Stimulated activated CD8-positive, alpha-beta memory T cell treated with anti-CD3 and anti-CD28 coated beads, Interleukin-12 subunit alpha, Interleukin-12 subunit beta, amount 100 ng/mL, for 4 hours (primary cell): ENCODE measurements around the gene RB1.
"Not testable (repeated sequence)": the region's sequence is repeated elsewhere in the genome, so short reads cannot be mapped to it uniquely, and the experiment has no call there.

Experiments
- DNase-seq: peaks from one replicate; pipeline ENCODE4 v3.0.0-alpha.2; 2020; ENCODE audit warnings: low read depth

RB1 gene

DNA sequence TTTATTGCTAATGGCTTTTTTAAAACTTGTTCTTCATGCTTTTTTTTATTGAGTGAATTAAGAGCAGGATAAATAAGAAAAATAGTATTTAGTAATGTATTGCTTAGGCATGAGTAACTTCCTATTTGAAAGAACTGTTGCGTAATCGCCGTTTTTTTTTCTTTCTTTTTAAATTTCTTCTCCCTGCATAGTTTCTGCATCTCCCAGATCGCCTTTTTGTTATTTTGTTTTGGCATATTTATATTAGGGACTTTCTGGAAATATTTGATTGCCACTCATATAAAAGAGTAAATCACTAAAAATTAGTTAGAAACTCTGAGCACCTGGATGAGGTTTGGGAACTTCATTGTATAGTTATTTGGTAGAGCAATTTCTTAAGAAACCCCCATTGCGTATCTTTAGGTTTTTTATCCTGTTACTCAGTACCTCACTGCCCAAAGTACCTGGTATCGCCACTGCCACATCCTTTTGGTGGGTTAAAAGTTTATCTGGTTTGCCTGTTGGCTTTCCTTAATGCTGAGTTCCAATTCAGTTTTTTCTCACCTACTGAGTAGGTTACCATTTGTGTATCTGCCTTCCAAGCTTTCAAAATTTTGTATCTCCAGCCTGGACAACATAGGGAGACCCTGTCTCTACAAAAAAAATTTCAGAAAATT lies 145.5 kb downstream of the RB1 start:
- no peak for DNase-seq

DNA sequence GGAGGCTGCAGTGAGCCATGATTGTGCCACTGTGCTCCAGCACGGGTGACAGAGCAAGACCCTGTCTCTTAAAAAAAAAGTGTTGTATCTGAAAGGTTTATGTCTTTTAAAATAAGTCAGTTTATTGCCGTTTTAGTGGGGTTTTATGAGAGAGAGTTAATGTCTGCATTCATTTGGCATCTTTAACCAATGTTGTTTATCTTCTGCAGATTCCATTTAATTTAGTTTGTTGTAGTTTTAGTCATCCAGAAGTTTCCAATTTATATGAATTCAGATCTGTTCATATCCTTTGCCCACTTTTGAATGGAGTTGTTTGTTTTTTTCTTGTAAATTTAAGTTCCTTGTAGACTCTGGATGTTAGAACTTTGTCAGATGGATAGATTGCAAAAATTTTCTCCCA lies 146.1 kb downstream of the RB1 start:
- no peak for DNase-seq

DNA sequence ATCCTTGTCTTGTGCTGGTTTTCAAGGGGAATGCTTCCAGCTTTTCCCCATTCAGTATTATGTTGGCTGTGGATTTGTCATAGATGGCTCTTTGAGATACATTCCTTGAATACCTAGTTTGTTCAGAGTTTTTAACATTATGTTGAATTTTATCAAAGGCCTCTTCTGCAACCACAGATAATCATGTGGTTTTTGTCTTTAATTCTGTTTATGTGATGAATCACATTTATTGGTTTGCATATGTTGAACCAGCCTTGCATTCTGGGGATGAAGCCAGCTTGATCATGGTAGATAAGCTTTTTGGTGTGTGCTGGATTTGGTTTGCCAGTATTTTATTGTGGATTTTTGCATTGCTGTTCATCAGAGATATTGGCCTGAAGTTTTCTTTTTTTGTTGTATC lies 147.6 kb downstream of the RB1 start:
- not testable (repeated sequence) for DNase-seq

DNA sequence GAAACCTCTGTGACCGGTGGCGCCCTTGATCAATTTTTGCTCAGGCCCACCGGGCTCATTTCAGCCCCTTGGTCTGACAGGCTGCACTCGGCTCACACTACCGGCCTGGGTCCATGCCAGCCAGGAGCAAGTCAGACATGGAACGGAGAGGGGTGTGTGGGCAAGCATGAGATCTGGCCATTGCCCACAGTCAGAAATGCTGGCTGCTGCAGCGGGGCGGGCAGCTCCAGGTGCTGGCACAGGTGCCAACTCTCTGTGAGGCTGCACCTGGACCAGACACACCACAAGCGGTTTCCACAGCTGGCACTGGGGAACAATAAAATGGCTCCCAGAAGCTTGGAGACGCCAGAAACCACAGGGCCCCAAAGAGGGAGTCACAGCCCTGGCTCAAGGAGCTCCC lies 153.0 kb downstream of the RB1 start:
- no peak for DNase-seq

DNA sequence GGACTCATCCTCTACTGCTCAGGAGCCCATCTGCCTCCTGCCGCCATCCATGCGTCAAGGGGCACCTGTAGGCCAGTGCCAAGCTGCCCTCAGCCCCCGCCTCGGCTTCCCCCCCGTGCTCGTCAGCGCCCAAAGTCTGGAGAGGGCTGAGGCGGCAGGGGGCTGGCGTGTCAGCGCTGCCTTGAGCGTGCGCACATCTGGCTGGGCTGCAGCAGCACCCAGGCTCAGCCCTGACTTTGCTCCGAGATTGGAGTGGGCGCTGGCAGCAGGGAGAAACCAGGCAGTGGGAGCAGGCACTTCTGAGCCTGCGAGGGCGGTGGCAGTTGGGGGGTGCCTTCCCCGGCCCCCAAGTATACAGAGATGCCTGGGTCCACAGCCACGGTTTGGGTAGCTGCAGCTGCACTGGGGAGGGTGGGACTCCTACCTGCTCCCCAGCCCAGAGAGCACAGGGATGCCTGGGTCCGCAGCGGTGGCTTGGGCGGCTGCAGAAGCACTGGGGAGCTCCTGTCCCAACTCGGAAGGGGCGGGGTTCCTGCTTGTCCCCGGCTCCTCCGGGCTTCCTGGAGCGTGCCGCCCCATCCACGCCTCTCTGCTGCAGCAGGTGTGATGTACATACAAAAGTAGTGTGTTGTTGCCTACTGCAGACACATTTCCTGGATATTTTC lies 154.2 kb downstream of the RB1 start:
- DNase-seq, result no peak

DNA sequence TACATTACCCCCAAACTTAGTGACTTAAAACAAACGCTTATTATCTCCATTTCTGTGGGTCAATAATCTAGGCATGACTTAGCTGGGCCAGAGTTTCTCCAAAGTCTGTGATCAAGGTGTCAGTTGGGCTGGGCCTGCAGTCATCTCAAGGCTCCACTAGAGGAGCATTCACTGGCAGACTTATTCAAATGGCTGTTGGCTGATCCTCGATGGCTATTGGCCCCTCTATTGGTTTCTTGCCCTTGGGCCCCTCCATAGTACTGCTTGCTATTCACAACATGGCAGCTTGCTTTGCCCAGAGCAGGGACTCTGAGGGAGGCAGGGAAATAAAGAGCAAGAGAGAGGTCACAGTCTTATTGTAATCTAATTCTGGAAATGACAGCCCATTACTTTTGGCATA lies 171.7 kb downstream of the RB1 start:
- no peak for DNase-seq

DNA sequence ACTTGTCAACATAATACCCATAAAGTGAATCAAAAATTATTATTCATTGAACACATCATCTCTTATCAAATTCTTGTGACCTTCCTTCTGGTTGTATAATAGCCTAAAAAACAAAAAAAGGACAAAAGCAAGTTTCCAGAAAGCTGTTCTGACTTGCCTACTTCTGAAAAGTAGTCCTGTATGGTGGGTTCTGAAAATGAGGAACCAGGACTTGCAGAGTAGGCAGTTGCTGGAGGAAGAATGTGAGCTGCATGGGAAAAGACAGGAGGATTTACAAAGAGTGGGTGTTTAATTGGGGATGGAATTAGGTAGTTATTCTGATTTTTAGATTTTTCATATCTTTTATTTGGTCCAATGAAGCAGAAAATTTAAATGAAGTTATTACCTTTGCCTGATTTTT lies 172.7 kb downstream of the RB1 start:
- no peak for DNase-seq

DNA sequence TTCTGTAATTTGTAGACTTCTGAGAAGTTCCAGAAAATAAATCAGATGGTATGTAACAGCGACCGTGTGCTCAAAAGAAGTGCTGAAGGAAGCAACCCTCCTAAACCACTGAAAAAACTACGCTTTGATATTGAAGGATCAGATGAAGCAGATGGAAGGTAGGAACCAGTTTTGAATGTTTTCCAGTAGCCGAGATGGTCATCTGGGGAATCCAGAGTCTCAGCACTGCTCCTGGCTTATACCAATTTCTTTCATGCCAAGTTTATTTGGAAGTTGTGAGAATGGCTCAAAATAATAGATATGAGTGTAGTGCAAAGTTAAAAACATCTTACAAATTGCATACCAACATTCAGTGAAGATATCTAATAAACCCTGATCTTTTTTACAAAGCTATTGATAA lies 173.1 kb downstream of the RB1 start:
- no peak for DNase-seq

DNA sequence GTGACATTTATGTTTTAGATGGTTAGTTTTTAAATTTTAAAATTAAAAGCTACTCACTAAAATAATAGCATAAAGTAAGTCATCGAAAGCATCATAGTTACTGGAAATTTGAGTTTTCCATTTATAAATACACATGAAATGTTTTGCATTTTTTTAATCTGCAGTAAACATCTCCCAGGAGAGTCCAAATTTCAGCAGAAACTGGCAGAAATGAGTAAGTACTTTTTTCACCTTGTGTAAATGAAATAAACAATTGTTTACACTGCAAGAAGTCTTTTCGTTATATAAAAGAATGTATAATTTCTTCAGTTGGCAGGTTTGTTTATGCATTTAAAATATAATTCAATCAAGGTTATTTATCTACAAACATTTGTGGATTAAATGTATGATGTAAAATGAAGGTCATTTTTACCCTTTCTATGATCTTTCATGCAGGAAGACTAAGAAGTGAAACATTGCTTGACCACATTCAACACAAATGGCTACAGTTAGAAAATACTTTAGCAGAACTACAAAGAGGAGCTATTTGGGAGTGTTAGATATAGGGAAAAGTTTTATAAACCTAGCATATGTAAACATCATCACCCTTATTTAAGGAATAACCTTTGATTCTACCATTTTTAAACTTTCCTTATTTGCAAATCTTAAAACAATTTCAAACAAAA lies 173.8 kb downstream of the RB1 start:
- no peak for DNase-seq

DNA sequence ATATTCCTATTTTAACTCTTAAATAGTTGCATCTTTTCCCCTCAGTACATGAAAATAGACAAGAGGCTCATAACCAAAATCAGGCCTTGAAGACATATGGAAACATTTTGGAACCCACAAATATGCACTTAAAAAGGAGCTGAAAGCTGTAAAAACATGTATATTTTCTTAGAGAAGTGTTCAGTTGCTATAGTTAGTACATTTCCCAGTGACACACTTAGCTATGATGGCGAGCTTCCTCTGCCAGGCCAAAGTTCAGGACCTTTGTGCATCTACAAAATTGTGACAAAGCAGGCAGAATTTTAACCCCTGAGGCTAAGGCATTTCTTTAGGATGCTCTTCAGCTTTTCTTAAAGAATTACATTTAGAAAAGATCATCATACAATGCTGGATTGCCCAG lies 174.8 kb downstream of the RB1 start:
- no peak for DNase-seq

DNA sequence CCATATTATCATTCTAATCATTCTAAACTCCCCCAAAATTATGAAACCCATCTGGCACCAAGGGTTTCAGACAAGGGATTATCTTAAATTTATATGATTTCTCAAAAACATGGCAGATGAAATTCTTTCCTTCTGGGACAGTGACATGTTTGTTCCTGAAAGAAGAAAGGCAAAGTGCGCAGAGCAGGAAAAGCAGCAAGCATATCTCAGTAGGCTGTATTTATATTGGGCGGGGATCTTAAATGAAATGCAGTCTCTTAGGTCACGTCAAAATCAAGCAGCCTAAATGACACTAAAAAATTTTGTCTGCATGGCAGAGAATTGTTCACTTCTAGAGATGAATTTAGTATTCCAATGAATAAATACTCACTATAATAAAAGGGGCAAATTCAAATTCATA lies 180.0 kb downstream of the RB1 start:
- DNase-seq, result no peak

DNA sequence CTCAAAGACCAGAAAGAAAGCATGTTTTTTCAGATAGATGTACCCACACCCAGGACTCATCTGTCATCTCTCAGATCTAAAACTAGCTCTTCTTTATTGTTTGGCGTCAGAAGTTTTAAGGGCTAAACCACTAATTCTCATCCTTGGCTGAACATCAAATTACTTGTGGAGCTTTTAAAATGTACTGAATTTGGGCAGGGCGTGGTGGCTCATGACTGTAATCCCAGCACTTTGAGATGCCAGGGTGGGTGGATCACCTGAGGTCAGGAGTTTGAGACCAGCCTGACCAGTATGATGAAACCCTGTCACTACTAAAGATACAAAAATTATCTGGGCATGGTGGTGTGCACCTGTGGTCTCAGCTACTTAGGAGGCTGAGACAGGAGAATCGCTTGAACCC lies 181.9 kb downstream of the RB1 start:
- DNase-seq, result no peak

DNA sequence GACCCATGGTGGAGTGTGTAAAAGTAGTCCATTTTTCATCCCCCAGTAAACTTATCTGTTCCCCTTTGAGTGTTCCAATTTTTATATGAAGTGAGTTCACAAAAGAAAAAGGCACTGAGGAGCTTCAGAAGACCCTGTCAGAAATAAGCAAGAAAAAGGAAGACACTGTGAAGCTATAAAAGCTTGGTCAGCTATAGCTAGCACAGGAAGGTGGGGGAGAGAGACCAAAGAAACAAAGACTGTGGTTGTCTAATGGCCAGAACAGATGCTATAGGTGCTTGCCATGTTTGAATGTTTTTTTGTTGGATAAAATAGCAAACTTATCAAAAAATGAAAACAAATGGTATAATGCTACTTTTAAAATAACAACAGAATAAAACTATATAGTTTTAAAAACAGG lies 182.8 kb downstream of the RB1 start:
- DNase-seq, result no peak

DNA sequence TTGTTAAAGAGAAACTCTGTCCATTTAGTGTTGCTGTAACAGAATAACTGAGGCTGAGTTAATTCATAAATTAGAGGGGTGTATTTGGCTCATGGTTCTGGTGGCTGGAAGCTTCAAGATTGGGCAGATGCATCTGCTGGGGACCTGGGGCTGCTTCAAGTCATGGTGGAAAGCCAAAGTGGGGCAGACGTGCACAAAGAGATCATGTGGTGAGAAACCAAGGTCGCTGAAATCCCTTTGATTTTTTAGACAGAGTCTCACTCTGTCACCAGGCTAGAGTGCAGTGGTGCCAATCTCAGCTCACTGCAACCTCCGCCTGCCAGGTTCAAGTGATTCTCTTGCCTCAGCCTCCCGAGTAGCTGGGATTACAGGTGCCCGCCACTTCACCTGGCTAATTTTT lies 183.3 kb downstream of the RB1 start:
- no peak for DNase-seq

DNA sequence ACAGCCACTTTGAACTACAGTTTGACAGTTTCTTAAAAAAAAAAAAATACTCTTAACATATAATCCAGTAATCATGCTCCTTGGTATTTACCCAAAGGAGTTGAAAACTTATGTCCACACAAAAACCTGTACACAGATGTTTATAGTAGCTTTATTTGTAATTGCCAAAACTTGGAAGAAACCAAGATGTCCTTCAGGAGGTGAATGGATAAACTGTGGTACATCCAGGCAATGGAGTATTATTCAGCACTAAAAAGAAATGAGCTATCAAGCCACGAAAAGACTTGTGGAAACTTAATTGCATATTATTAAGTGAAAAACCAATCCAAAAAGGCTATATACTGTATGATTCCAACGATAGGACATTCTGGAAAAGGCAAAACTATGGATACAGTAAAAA lies 184.4 kb downstream of the RB1 start:
- DNase-seq, result no peak

DNA sequence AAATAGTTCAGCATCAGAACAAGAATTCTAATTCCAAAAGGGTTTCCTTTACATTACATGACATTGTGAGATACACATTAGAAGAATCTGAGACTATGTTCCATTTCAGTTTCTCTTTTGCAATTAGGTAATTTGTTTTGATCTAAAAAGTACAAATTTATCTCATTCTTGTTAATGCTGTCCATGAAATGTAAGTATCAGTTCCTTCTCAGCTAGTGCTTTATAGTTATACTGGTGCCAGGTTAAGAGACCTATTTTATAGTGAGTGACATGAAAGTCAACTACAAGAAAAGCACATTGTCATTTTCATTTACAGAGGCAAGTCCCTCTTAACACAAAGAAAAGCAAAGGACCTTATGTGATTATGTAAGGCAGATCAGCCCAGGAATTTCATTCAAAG lies 185.4 kb downstream of the RB1 start:
- no peak for DNase-seq

DNA sequence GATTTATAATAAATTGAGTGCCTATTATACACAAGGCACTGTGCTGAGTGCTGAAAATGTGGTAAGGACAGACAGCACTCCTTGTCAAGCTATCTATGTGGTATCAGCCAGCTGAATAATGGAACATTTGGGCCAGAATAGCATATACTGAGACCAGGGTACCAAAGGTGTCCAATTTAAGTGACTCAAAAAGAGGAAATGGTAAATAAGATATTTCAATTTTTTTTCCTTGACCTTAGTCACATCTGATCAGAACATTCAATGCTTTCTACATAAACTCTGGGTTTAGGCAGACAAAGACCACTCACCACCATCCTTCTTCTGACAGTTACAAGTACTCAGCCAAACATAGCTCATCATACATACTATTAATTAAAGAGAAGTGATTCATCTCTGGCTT lies 186.1 kb downstream of the RB1 start:
- no peak for DNase-seq

DNA sequence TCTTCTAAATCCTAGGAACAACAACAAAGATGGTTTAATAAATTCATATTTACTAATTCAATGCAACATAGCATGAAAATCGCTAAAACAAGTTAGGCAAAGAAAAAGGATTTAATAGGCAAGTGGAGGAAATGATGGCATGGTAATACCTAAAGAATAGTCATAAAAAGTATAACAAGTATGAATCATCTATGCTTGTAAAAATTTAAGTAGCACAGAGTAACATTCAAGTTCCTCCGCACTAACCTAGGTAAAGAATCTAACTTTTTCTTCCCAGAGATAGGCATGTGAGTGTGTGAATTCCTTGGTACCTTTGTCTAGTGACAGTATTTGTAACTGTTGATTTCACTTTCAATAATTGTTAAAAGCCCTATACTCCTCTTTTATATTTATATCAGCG lies 186.7 kb downstream of the RB1 start:
- DNase-seq, result no peak

DNA sequence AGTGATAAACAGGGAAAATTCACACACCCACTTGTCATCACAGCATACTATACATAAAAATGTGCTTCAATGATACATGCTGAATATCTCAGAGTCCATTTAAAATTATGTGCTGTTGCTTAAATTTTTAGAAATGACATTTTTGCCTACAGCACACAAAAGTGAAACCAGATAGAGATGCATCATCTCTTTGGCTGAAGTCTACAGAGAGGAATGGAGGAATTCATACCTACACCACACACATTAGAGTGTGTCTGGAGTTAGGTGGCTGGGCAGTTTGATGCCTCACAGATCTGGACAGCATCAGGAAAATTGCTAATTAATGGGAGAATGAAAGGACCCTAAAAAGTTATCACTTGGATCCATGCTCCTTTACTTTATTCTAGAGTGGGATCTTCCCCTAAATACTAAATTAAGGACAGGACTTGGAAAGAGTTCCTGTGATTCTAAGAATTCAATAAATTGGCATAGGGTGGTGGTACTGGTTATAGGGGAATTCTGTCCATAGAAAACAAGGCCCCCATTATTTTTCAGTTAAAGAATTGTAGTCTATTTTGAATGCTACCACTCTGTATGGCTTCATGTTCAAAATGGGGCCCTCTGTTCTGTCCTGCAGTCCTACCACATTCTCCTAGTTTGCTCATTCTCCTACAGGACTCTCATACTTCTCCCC lies 188.0 kb downstream of the RB1 start:
- DNase-seq, result no peak

DNA sequence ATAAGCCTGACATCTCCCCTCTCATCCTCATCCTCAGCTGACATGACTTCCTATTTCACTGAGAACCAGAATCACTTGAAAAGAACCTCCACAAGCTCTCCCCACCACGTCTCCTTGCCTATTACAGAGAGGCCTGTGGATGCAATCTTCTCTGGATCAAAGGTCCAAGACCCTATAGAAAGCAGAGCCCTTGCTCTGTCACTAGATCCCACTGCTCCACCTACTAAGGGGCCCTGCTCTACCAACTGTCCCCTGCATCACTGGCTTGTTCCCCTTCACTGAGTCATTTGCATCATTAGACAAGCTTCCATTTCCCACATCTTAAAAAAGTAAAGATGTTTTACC lies 188.5 kb downstream of the RB1 start:
- DNase-seq, result no peak

DNA sequence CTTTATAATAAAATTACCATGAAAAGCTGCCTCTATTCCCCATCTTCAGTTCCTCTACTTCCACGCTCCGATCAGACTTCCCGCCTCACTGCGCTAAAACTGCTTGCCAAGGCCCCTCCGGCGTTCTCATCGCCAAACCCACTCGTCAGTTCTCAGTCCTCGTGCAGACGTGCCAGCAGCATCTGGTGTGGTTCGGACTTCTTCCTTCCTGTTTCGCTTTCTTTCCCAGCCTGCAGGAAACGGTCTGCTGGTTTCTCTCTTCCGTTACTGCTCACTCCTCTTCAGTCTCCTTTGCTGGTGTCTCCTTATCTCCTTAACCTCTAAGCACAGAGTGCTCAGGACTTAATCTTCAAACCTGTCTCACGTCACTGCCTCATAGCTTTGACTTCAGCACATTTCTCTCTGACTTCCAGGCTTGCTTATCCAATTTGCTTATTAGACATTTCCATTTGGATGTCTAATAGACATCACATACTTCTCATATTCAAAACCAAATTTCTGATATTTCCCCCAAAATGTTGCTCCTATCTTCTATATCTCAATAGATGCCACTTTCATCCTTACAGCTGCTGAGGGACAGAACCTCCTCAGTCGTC lies 189.0 kb downstream of the RB1 start:
- DNase-seq, result peak; percentile 55

DNA sequence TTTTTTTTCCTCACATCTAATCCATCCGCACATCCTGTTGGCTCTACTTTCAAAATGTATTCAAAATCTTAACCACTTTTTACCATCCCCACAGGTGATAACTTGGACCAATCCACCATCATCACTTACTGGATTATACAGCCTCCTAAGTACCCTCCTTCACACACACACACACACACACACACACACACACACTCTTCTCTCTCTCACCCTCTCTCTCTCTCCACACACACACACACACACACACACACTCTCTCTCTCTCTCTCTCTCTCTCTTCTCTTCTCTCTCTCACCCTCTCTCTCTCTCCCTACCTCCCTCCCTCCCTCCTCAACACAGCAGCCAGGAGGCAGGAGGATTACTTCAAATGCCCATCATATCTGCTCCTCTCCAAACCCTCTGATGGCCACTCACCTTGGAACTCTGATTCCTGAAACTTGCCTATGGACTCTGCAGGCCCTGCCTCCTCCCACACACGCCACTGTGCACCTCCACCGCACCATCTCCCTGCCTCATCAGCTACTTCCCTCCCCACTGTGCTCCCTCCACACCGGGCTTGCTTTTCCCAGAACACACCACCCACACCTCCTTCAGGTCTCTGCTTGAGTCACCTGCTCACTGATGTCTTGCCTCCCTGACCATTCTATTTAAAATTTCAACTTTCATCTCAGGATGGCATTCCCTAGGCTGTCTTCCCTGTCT lies 189.7 kb downstream of the RB1 start:
- DNase-seq, result no peak
